ENCODE measurements around the gene LPP.
"Not testable (repeated sequence)": the region's sequence is repeated elsewhere in the genome, so short reads cannot be mapped to it uniquely, and the experiment has no call there.

Gene LPP

GRCh38 chr3:188700501-188700900 is 546.5 kb downstream of the LPP start:
- DNase-seq = no peak

- DNase-seq = no peak
Measured at GRCh38 chr3:188700918-188701317, 547.0 kb downstream of the LPP start.

- DNase-seq = no peak
Measured at GRCh38 chr3:188701485-188701969, 547.6 kb downstream of the LPP start.

GRCh38 chr3:188702028-188702427 is 548.1 kb downstream of the LPP start:
- DNase-seq = not testable (repeated sequence)

- DNase-seq = no peak
Measured at GRCh38 chr3:188706176-188706575, 552.2 kb downstream of the LPP start.

- DNase-seq = no peak
Measured at GRCh38 chr3:188706599-188706998, 552.6 kb downstream of the LPP start.

- no peak for DNase-seq
Measured at GRCh38 chr3:188707381-188708288, 553.7 kb downstream of the LPP start.

GRCh38 chr3:188711881-188712247 is 557.9 kb downstream of the LPP start:
- no peak for DNase-seq

GRCh38 chr3:188712248-188712924 is 558.4 kb downstream of the LPP start:
- no peak for DNase-seq

GRCh38 chr3:188712991-188713390 is 559.0 kb downstream of the LPP start:
- no peak for DNase-seq

- no peak for DNase-seq
Measured at GRCh38 chr3:188719545-188719944, 565.6 kb downstream of the LPP start.

- DNase-seq = no peak
Measured at GRCh38 chr3:188720215-188720614, 566.3 kb downstream of the LPP start.

GRCh38 chr3:188720636-188721035 is 566.7 kb downstream of the LPP start:
- DNase-seq = no peak

GRCh38 chr3:188721312-188721711 is 567.4 kb downstream of the LPP start:
- no peak for DNase-seq

GRCh38 chr3:188721990-188722389 is 568.0 kb downstream of the LPP start:
- DNase-seq = no peak

- DNase-seq = no peak
Measured at GRCh38 chr3:188722963-188723362, 569.0 kb downstream of the LPP start.

GRCh38 chr3:188727052-188727451 is 573.1 kb downstream of the LPP start:
- no peak for DNase-seq

- no peak for DNase-seq
Measured at GRCh38 chr3:188728371-188728896, 574.5 kb downstream of the LPP start.

GRCh38 chr3:188729422-188729821 is 575.5 kb downstream of the LPP start:
- no peak for DNase-seq

- peak; percentile 31 for DNase-seq
Measured at GRCh38 chr3:188734395-188734794, 580.4 kb downstream of the LPP start.

- no peak for DNase-seq
Measured at GRCh38 chr3:188739511-188739910, 585.6 kb downstream of the LPP start.

GRCh38 chr3:188740010-188740409 is 586.1 kb downstream of the LPP start:
- DNase-seq = no peak

- DNase-seq = no peak
Measured at GRCh38 chr3:188742755-188743550, 589.0 kb downstream of the LPP start.

Data from left hindlimb (tissue), 1 donor.